Stimulated activated memory B cell treated with anti-CD40 and anti-IgM and Interleukin-4, amounts not matched to agents 10 μg/mL and 1 μg/mL and 100 μg/mL, for 72 hours (primary cell): ENCODE results near the gene ARL13B.

Experiments
- ATAC-seq: fragments of 150-1000 bp; cut with Tn5 transposase; 2 replicates; pipeline ENCODE4 v1.10.0; 2021
- H3K27ac Mint-ChIP-seq: one replicate; pipeline ENCODE4 v1.8.0; 2022; ENCODE audit warnings: mild to moderate bottlenecking, mixed read lengths
- H3K27me3 Mint-ChIP-seq: one replicate; pipeline ENCODE4 v1.8.0; 2022; ENCODE audit warnings: mixed read lengths
- H3K36me3 Mint-ChIP-seq: one replicate; pipeline ENCODE4 v1.8.0; 2022; ENCODE audit warnings: mixed read lengths
- H3K4me1 Mint-ChIP-seq: one replicate; pipeline ENCODE4 v1.8.0; 2022; ENCODE audit warnings: mixed read lengths
- H3K4me3 Mint-ChIP-seq: one replicate; pipeline ENCODE4 v1.8.0; 2022; ENCODE audit warnings: mild to moderate bottlenecking, moderate library complexity, mixed read lengths
- H3K9me3 Mint-ChIP-seq: one replicate; pipeline ENCODE4 v1.8.0; 2022; ENCODE audit warnings: mixed read lengths

ARL13B gene

DNA sequence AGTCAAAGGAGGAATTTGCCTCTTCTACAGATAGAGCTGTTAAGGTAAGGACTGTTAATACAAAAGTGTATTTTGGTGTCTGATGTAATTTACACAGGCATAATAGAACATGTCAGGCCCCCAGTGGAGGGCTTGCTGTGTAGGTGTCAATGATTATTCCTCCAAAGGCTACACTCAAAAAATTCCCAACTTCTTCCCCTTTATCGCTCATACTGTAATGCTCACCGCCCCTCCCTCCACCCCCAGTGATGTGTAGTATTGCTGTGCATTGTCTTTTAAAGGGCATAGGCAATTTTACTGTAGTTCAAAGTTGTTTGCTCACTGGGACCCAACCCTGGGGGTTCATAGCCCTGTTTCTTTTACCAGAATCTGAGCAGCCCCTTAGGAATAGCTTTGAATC lies 115.2 kb downstream of the ARL13B start:
- H3K27me3 Mint-ChIP-seq: no peaks in the 10 kb centered on the region
- peaks cover 64% of the 10 kb centered on the region for H3K36me3 Mint-ChIP-seq
- no peak overlapping the region for H3K4me3 Mint-ChIP-seq
- ATAC-seq: no peak
- H3K27ac Mint-ChIP-seq: no peak overlapping the region
- H3K9me3 Mint-ChIP-seq: no peaks in the 10 kb centered on the region
- H3K4me1 Mint-ChIP-seq: no peaks in the 10 kb centered on the region

DNA sequence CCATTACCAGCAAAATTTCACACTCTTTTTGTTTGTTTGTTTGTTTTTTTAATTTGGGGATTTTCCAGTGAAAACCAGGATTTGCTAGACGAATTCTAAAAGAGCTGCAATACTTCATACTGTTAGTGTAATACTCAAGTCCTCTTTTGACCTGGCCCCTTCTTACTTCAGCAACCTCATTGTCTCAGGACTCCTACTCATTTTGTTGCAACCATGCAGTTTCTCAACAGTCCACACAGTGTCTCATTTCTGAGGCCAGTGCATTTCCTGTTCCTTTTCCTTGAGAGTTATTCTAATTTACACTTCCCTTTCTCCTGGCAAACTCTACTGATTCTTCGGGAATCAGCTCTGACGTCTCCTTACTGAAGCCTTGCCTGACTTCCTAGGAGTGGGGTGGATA lies 118.5 kb downstream of the ARL13B start:
- Mint-ChIP-seq H3K9me3 (no peaks in the 10 kb centered on the region), H3K4me1 (no peaks in the 10 kb centered on the region), H3K27ac (no peak overlapping the region), H3K27me3 (no peaks in the 10 kb centered on the region), H3K4me3 (no peak overlapping the region), H3K36me3 (peaks cover 42% of the 10 kb centered on the region)
- ATAC-seq: no peak

DNA sequence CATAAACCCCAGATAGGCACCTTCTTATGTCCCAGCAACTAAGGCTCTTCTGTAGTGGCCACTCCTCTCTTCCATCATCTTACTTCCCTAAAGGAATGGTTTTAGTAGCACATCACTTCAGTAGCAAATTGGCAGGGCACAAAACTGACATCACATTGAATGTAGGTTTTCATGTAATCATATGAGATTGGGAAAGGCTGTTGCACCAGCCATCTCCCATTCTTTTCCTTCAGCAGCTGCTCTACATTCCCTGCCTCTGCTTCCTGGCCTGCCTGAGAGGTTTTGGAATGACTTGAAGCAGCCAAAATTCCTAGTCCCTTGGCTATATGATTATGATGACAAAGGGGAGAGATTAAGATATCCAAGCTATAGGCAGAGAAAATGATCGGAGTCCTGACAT lies 119.4 kb downstream of the ARL13B start:
- Mint-ChIP-seq H3K9me3 (no peaks in the 10 kb centered on the region), H3K27me3 (no peaks in the 10 kb centered on the region), H3K4me3 (no peak overlapping the region), H3K27ac (no peak overlapping the region), H3K36me3 (peaks cover 38% of the 10 kb centered on the region), H3K4me1 (no peaks in the 10 kb centered on the region)
- no peak for ATAC-seq

DNA sequence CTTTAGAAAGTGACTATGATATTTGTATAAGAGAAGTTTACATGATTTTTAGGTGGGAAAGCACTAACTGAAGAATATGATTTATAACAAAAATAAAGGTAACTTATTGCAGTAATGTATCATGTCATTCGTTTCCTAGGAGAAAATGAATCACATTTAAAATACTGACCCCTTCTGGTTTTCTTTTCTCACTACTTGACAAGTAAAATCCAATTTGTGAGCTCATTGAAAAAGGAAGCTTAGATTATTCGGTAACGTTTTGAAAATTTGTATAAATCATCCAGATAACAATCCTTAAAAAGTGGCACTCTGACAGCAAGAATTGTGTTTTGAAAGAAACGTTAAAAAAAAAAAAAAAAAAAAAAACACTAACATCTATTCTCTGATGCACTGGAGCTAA lies 121.9 kb downstream of the ARL13B start:
- H3K27me3 Mint-ChIP-seq: no peaks in the 10 kb centered on the region
- peaks cover 43% of the 10 kb centered on the region for H3K36me3 Mint-ChIP-seq
- no peak overlapping the region for H3K27ac Mint-ChIP-seq
- no peak for ATAC-seq
- no peaks in the 10 kb centered on the region for H3K9me3 Mint-ChIP-seq
- H3K4me3 Mint-ChIP-seq: no peak overlapping the region
- no peaks in the 10 kb centered on the region for H3K4me1 Mint-ChIP-seq
